ENCODE data around the gene MDFIC. TPM values are rescaled to one million over a fixed set of nuclear protein-coding genes. Genes with fewer than 3 reads are reported as not detected.

MDFIC gene
- total RNA-seq, 1 donor from 2014 or later: 5.4 TPM

DNA sequence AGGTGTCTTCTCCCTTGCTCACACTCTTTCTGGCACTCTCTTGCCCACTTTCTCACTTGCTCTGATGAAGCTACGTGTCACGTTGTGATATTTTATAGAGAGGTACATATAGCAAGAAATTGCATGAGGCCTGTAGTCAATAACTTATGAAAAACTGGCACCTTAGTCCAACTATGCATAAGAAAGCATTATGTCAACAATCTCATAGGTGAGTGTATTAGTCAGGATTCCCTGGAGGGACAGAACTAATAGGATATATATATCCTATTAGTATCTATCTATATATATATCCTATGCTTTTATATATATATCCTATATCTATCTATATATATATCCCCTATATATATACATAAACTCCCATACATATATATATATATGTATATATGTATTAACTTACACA, 18.8 kb upstream of the MDFIC start:
- no peaks in the 10 kb centered on the region for H3K27me3 Mint-ChIP-seq
- no peaks in the 10 kb centered on the region for H3K36me3 Mint-ChIP-seq (ENCODE audit: insufficient read depth)
- TF ChIP-seq, protein P1, sequence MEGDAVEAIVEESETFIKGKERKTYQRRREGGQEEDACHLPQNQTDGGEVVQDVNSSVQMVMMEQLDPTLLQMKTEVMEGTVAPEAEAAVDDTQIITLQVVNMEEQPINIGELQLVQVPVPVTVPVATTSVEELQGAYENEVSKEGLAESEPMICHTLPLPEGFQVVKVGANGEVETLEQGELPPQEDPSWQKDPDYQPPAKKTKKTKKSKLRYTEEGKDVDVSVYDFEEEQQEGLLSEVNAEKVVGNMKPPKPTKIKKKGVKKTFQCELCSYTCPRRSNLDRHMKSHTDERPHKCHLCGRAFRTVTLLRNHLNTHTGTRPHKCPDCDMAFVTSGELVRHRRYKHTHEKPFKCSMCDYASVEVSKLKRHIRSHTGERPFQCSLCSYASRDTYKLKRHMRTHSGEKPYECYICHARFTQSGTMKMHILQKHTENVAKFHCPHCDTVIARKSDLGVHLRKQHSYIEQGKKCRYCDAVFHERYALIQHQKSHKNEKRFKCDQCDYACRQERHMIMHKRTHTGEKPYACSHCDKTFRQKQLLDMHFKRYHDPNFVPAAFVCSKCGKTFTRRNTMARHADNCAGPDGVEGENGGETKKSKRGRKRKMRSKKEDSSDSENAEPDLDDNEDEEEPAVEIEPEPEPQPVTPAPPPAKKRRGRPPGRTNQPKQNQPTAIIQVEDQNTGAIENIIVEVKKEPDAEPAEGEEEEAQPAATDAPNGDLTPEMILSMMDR (IDR thresholded peaks at IDR 0.05; ENCODE audit: unreplicated experiment): no peak
- no peak overlapping the region for H3K4me3 Mint-ChIP-seq (ENCODE audit: low read depth)
- peaks cover 8% of the 10 kb centered on the region for H3K9me3 Mint-ChIP-seq (ENCODE audit: low read depth)
- DNase-seq (ENCODE audit: low spot score, unreplicated experiment): no peak
- H3K4me1 Mint-ChIP-seq (ENCODE audit: low read depth): peaks cover 6% of the 10 kb centered on the region
- H3K27ac Mint-ChIP-seq: no peak overlapping the region

DNA sequence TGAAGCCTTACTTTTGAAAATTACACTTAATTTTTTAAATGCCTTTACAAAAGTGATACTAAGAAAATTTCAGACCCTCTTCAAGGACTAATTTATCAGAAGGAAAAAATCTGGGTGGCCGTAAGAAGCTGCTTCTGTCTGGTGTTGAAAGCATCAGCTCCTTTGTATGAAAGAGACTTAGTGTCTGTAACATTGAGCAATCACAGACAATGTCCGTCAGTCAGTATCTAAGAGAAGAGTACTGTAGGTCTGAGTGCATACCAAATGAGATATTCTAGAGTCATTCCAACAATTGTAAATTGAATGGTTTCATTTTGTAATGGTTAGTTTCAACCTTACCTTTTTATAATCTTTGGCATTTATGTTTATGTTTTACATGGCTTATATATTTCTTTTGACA, 11.1 kb upstream of the MDFIC start:
- H3K9me3 Mint-ChIP-seq (ENCODE audit: low read depth): peaks cover 8% of the 10 kb centered on the region
- no peaks in the 10 kb centered on the region for H3K4me1 Mint-ChIP-seq (ENCODE audit: low read depth)
- H3K27me3 Mint-ChIP-seq: no peaks in the 10 kb centered on the region
- H3K36me3 Mint-ChIP-seq (ENCODE audit: insufficient read depth): no peaks in the 10 kb centered on the region
- H3K27ac Mint-ChIP-seq: no peak overlapping the region
- no peak overlapping the region for H3K4me3 Mint-ChIP-seq (ENCODE audit: low read depth)
- no peak for DNase-seq (ENCODE audit: low spot score, unreplicated experiment)
- TF ChIP-seq, protein P1 (IDR thresholded peaks at IDR 0.05; ENCODE audit: unreplicated experiment): no peak

DNA sequence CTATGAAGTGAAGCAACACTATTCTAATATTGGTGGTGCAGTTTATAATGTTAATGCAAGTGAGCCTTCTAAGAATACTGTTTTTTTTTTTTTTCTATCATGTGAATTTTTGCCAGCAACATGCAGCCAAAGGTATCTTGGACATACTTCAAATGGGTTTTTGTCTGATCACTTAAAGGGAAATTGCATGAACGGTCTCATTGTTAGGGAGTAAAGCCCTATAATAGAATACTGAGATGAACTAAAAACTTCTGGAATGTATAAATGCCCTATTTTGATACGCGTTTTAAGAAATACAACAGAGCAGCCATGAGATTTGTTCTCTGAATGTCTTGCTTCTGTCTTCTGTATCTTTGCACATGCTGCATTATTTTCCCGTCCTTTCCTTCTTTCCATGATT, 10.5 kb upstream of the MDFIC start:
- H3K4me1 Mint-ChIP-seq (ENCODE audit: low read depth): peaks cover under 1% of the 10 kb centered on the region
- no peak overlapping the region for H3K4me3 Mint-ChIP-seq (ENCODE audit: low read depth)
- H3K27ac Mint-ChIP-seq: no peak overlapping the region
- no peaks in the 10 kb centered on the region for H3K36me3 Mint-ChIP-seq (ENCODE audit: insufficient read depth)
- DNase-seq (ENCODE audit: low spot score, unreplicated experiment): no peak
- H3K9me3 Mint-ChIP-seq (ENCODE audit: low read depth): peaks cover 8% of the 10 kb centered on the region
- TF ChIP-seq, protein P1 (IDR thresholded peaks at IDR 0.05; ENCODE audit: unreplicated experiment): no peak
- H3K27me3 Mint-ChIP-seq: no peaks in the 10 kb centered on the region

DNA sequence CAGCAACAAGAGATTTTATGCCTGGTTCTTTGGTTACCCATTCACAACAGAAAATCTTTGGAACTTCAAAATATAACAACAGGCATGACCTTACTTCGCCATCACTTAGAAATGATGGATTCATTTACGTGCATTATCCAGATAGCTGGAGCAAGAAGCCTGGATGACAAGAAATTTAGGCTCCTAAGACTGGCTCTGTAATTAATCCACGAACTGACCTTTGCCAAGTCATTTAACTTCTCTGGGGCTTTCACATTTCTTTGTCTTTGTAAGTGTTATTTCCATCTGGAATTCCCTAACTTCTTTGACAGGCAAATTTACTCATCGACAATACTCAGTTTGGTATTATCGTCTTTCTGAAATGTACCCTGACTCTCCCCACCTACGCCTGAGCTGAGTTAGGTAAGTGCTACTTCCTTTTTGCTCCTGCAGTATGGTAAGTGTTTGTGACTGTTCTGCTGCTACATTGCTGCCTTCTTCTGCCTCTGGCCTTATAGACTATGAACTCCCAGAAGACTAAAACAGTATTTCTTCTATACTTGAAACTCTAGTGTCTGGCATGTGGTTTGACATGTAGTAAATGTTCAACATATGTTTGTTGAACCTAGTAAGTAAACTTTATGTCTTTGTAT, 5.5 kb upstream of the MDFIC start:
- Mint-ChIP-seq H3K27me3 (peaks cover 8% of the 10 kb centered on the region), H3K27ac (no peak overlapping the region), H3K36me3 (ENCODE audit: insufficient read depth) (no peaks in the 10 kb centered on the region), H3K9me3 (ENCODE audit: low read depth) (no peaks in the 10 kb centered on the region), H3K4me1 (ENCODE audit: low read depth) (peaks cover 7% of the 10 kb centered on the region), H3K4me3 (ENCODE audit: low read depth) (no peak overlapping the region)
- DNase-seq (ENCODE audit: low spot score, unreplicated experiment): no peak
- TF ChIP-seq, protein P1 (IDR thresholded peaks at IDR 0.05; ENCODE audit: unreplicated experiment): no peak

DNA sequence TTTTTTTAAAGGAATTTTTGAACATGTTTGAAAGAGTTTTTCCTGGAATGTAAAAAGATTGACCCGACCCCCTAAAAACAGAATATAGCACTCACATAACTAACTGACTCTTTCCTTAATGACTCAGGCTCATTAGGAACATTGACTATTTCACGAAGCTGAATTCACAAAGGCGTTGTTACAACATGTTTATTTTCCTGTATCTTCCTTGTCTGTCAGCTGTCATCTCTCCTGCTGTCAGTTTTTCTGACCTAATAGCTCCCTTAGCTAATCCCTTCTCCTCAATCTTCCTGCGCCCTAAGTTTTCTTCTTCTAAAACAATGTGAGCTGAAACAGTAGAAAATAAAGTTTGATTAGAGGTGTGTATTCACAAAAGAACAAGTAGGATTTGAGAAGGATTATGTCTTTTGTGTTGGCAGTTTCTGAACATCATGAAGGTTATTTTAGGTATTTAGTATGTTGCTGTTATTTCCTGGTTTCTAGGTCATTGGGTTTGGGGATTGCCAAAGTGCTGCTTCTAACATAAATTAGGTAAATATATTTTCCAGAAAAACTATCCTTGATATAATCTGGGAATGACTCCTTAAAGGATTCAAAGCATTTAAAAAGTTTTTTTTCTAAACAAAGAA, 4.6 kb upstream of the MDFIC start:
- Mint-ChIP-seq H3K27me3 (peaks cover 11% of the 10 kb centered on the region), H3K9me3 (ENCODE audit: low read depth) (no peaks in the 10 kb centered on the region), H3K4me1 (ENCODE audit: low read depth) (peaks cover 11% of the 10 kb centered on the region), H3K36me3 (ENCODE audit: insufficient read depth) (no peaks in the 10 kb centered on the region), H3K4me3 (ENCODE audit: low read depth) (no peak overlapping the region), H3K27ac (no peak overlapping the region)
- DNase-seq (ENCODE audit: low spot score, unreplicated experiment): no peak
- TF ChIP-seq, protein P1 (IDR thresholded peaks at IDR 0.05; ENCODE audit: unreplicated experiment): no peak
